T-helper 2 cell treated with Interferon-gamma antibody and Interleukin-4, amounts not matched to agents 100 ng/mL and 5 ng/mL, for 36 hours (primary cell): ENCODE results near the gene COL1A2. TPM values are rescaled to one million over a fixed set of nuclear protein-coding genes. Genes with fewer than 3 reads are reported as not detected.

Source experiments
- intact Hi-C: fragments of 100-400 bp; cut with micrococcal nuclease; formaldehyde crosslinking; loops from one replicate; pipeline ENCODE4 v1.15.1; 2023
- total RNA-seq: library from RNA; stranded (reverse); gene quantifications from 2 replicates; pipeline ENCODE4 v1.2.3, GENCODE V29; 2022

Gene COL1A2
- 0.25 TPM in 2 replicates for total RNA-seq

DNA sequence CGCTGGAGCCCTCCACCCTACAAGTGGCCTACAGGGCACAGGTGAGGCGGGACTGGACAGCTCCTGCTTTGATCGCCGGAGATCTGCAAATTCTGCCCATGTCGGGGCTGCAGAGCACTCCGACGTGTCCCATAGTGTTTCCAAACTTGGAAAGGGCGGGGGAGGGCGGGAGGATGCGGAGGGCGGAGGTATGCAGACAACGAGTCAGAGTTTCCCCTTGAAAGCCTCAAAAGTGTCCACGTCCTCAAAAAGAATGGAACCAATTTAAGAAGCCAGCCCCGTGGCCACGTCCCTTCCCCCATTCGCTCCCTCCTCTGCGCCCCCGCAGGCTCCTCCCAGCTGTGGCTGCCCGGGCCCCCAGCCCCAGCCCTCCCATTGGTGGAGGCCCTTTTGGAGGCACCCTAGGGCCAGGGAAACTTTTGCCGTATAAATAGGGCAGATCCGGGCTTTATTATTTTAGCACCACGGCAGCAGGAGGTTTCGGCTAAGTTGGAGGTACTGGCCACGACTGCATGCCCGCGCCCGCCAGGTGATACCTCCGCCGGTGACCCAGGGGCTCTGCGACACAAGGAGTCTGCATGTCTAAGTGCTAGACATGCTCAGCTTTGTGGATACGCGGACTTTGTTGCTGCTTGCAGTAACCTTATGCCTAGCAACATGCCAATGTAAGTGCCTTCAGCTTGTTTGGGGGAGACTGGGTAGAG lies at the start of gene COL1A2:
Gene COL1A2, plus strand, starts transcription at position 459 of the 704 bp plus-strand sequence. Its CDS starts 137 bp downstream, at position 596.
- intact Hi-C loops: loop anchor here (1.0 to 10.0 kb wide), 12 partner anchors 117 to 1162 kb away; partner anchors contain the start of gene VPS50

DNA sequence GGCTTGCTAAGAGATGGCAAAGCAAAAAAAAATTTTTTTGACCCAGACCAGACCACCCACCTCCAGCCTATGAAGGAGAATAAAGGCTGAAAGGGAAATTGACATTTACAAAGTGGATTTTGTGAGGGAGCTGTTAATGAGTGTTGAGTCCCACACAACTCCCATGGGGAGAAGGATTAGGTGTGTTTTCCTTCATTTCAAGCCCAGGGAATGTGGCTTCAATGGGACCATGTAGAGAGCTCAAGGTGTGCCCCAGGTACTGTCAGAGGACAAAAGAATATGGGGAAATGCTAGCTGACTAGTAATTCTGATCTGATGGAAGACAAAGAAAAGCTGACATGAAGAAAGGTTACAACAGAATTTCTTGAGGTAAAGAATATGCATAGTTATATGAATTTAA lies 48.8 kb upstream of the COL1A2 start:
- intact Hi-C loops: no loop called here

DNA sequence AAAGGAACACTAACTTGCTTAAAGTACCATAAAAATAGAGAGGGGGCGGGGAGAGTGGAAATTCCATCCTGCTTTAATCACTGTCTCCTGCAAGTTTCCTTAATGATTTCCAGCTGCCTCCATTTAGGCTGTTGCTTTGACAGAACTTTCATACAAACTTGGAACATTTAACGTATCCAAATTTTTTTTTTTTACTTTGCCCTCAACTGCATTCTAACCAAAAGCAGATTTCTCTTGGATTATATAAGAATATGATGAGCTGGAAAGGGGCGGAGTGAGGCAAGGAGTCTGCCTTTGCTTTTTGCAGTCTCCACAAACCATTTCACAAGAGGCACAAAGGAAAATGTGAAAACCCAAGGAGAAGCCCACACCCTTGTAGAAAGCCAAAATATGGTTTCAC lies 46.6 kb upstream of the COL1A2 start:
- intact Hi-C loops: no loop called here

DNA sequence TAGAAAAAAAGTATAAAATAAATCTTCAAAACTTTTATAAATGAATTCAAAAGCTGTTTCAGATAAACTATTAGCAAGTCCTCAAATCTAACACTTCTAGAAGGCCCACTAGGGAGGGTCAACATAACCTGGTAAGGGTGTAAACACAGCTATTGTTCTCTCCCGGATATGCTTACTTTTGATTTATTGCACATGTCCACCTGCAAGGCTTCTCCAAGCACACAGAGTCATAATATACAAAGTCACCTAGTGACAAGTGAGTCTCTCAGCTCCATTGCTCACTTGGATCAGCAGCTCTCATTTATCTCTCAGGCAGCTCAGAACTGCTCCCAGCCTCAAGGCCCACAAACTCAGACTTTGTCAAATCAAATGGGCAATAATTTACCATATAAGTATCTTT lies 44.0 kb upstream of the COL1A2 start:
- intact Hi-C loops: no loop called here

DNA sequence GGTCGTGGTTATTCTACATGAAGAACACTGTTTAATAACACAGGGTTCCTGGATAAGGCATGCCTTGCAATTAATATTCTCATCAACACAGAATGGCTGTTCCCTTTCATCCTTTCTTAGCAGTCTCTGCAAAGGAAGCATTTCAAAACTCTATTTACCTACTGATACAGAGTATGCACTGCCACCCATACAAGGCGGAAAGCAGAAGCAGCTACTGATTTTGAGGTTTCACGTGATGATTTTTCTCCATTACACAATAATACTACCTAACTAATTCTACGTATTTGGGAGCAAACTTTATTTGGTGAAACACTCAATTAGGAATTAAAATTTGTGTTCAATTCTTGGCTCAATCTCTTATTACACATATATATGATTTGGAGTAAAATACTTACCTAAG lies 43.0 kb upstream of the COL1A2 start:
- intact Hi-C loops: no loop called here

DNA sequence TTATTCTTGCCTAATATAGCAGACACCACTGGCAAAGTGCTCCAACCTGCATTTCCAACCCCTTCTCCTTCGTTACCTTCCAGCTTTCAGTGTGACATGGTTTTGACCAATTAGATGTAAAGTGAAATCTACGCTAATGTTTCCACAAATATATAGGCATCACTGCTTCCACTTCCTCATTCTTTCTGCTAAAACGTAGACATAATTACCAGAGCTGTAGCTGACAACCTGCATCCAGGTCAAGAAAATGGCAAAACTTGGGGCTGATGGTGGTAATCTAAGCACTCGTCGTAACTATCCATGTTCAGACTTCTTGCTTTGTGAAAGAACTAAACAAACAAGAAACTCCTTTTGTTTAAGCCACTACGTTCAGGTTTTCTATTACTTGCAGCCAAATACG lies 41.8 kb upstream of the COL1A2 start:
- intact Hi-C loops: no loop called here

DNA sequence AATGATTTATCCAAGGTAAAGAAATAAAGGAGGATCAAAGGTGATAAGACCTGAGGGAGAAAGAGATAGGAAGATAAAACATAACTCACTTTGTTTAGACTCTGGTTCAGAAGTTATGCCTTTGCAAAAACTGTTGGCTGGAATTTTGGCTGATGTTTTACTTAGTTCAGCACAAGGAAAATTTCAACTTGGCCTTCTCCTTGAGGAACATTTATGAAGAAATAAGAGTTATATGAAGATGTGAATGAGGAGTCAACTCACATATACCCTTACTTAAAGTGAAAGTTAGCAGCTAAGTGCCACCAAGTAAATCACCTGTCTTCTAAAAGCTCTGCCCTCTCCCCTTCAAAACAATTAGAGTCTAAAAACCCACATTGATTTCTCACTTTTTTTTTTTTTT lies 39.7 kb upstream of the COL1A2 start:
- intact Hi-C loops: no loop called here

DNA sequence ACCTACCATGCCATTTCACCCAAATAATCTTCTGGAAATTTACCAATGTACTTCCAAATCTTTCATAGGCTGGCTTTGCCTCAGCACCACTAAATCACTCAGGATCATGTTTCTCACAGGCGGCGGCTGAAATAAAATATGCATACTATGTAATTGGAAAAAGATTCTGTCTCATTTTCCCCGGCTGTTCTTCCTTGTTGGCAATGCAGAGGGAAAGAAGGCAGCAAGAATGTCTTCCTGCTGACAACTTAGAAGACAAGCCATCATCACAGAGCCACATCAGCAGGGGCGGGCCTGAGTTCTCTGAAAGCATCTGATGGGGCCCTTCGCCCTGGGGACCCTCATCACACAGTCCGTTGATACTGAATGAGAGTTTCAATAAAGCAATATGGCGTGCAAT lies 39.2 kb upstream of the COL1A2 start:
- intact Hi-C loops: no loop called here

DNA sequence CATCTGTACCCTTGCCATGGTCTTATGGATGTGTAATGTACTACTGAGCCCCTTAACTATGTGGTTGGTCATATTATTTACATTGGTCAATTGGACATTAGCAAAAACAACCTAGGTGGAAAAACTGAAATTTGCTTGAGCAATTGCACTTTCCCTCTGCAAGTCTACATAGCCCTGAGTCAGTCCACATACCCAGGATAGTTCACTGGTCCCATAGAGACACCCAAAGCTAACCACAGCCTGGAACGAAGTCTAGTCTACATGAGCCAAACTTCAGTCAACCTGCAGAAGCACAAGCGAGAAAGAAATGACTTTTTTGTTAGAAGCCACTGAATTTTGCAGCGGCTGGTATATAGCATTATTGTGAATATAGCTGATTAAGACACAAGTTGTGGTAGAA lies 37.6 kb upstream of the COL1A2 start:
- intact Hi-C loops: no loop called here

DNA sequence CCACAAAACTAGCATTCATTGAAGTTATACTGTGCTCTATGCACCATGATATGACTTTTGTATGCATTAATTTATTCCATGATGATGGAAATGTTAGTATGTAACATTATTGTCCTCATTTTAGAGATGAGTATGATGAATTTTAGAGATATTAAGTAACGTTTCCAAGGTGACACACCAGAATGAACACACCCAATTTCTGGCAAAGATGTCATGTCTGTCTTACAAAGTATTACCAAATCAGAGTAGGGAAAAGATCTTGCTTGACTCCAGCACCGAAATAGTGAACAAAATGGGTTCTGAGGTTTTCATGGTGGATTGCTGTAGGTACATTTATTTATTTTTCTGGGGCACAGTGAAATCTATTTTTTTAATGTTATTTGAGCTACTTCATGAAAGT lies 33.8 kb upstream of the COL1A2 start:
- intact Hi-C loops: no loop called here

DNA sequence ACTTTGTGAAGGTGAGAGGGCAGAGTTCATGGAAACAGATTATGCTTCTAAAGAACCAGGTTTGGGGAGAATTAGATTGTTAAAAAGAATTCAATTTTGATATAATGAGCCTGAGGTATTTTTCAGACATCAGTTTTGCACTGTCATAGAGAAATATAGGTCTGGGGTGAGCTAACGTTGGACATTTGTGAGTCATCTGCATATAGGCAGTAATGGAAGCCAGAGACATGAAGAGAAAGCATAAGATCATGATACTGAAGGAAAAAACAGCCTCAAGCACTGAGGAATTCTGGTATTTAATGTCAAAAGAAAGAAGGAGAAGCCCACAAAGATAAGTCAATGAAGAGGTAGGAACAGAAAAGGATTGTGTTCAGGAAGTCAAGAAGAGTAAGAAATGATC lies 32.4 kb upstream of the COL1A2 start:
- intact Hi-C loops: no loop called here

DNA sequence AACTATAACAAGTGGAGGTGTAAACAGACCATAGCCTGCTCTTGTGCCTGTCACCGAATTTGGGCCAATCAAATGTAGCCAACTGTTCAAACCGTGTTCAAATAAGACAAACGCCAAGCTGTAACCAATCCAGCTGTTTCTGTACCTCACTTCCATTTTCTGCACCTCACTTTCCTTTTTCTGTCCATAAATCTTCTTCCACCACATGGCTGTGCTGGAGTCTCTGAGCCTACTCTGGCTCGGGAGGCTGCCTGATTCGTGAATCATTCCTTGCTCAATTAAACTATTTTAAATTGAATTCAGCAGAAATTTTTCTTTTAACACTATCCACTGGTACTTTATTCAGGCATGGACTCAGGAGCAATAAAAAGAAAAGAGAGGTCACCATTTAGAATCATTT lies 29.9 kb upstream of the COL1A2 start:
- intact Hi-C loops: no loop called here

DNA sequence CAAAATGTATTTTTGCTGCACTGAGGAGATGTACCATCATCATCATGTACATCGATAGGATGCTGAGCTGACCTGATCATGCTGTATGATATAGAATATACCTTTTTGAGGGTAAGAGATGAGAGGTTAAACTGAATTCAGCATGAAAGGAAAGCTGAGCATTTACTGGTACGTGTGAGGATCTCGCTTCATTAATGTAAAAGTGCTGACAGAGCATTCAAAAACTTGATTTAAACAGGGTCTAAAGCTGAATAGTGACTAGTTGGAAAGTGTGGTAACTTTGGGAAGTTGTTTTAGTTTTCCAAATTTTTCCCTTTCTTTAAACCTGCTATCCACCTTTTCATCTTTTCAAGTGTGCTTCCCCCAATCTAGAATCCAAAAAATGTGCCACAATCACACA lies 28.5 kb upstream of the COL1A2 start:
- intact Hi-C loops: no loop called here

DNA sequence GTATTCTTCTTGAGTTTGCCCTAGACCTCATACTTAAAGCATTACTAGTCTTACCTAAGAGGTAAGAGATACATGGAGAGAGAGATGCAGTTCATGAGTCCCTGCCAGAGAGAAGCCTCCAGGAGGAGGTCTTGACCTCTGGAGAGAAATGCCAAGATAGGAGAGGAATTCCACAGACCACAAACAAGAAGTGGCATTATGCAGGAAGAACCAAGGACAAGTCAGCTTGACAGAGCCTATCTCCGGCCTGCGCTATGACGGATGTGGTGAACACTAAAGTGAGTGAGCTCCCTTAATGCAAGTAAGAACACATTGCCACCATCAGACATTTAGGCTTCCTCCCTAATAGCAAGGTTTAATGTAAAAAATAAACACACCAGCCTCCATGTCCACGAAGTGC lies 27.9 kb upstream of the COL1A2 start:
- intact Hi-C loops: no loop called here

DNA sequence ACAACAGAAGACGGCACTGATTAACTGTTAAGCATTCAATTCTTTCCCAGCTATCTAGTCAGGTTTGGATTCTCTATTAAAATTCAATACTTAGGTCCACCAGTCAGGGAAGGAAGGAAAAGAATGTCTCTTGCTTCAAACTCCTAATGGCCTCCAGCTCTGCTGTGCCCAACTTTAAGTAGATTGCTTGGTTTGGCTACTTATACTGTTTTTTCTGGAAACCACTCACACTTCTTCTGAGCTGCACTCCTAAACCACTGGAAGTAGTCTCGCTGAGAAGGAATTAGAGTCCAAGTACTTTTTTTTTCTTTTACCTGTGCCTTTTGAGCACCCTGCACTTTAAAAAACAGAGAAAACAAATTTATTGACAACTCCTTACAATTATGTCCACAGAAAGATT lies 26.7 kb upstream of the COL1A2 start:
- intact Hi-C loops: no loop called here

DNA sequence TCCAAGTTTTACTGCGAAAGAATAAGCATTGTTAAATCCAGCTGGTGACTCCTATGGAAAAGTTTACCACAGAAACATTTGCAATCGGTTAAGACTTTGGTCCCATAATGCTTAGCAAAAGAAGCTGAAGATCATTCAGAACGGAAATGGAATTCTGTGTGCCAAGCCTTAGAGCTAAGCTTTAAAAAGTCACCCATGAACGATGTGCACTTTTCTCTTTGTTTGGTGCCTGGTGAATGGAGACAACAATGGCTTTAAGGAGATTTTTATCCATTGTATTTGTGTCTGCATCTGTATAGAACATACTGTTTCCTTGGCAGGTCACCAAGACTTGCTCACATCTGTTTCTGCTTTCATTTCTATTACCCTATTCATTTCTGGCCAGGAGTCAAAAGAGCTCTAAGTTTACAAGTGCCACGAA lies 26.3 kb upstream of the COL1A2 start:
- intact Hi-C loops: no loop called here

DNA sequence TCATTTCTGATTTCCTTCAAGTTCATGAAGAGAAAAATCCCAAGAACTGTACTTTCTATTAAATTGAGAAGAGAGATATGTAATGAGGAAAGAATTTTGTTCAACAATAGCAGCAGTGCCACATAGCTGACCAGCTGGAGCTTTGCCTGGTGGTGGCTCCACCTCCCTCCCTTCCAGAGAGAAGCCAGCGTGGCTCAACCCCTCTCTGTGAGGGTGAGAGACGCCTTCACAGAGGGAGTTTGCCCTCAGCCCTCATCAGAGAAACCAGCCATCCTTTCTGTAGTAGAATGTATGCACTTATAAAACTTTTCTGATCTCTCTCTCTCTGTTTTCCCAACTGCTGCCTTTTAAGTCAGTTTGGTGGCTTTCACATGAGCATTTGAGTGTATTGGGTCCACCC lies 20.5 kb upstream of the COL1A2 start:
- intact Hi-C loops: no loop called here

DNA sequence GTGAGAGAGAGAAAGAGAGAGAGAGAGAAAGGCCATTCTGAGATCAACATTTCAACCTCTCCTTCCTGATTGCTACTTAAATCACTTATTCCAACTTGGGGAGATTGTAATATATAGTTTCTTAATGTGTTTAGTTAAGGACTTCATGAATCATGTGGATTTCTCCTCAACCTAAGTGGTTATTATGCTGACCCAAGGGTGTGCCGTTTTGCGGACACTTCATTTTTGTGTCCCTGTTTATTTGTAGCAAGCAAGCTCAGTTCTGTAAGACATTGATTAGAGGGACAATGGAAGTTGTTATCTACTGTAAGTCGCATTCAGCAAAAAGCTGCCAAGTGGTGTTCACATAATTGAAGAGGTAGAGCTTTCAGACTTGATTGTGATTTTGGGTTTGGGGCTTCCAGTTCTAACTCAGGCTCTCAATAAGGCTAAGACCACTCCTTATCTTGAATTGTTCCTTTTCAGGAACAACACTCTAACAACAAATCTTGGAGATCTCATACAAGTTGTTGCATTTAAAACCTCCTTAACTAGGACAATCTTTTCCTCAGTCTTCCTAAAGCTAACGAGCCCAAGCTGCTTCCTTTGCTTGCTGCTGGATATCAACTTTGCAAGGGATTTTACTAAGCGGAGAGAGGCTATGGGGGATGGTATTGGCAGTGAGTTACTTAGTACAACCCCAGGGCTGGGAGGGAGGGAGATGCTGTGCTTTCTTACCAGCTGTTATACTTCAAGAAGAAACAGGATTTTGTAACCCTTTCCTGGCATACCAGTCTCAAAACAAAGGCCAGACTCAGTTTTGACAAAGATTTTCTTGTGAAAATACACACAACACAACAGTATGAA lies 19.8 kb upstream of the COL1A2 start:
- intact Hi-C loops: no loop called here

DNA sequence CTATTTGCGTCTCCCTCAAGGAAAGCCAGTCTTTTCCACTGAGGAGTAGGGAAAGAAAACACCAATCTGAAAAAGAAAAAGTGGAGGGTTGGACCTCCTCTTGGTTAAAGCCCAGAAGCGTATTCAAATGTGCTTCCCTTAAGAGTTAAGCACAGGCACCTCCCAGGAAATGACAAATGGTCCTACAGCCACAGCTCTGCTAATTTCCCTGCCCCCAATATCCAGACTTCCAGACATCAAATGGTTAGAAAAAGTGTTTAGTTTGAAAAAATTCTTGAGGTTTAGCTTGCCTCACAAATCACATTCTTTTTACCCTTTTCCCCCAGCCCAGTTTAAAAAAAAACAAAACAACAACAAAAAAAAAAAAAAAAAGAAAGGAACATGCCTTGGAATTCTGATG lies 19.0 kb upstream of the COL1A2 start:
- intact Hi-C loops: no loop called here

DNA sequence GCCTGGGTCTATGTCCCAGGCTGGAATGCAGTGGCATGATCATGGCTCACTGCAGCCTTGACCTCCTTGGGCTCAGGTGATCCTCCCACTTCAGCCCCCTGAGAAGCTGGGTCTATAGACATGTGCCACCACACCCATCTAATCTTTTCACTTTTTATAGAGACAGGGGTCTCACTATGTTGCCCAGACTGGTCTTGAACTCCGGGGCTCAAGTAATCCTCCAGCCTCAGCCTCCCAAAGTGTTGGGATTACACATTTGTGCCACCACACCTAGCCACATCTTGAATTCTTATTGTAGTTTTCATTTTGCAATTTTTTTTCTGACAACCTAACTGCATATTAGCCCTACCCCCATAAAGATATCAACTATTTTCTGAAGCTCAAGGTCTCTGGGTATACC lies 18.4 kb upstream of the COL1A2 start:
- intact Hi-C loops: no loop called here

DNA sequence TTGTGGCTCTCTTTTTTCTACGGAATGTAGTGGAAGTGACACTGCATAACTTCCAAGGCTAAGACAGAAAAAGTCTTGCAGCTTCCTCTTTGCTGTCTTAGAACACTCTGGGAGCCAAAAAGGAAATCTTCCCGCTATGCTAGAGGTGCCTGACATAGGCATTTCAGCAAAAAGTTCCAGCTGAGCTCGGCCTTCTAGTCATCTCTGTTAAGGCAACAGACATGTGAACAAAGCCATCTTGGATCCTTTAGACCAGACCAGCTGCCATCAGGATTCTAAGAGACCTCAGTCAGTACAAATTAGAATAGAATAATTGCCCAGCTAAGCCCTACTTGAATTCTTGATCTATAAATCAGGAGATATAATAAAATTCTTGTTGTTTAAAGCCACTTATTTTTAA lies 16.3 kb upstream of the COL1A2 start:
- intact Hi-C loops: no loop called here

DNA sequence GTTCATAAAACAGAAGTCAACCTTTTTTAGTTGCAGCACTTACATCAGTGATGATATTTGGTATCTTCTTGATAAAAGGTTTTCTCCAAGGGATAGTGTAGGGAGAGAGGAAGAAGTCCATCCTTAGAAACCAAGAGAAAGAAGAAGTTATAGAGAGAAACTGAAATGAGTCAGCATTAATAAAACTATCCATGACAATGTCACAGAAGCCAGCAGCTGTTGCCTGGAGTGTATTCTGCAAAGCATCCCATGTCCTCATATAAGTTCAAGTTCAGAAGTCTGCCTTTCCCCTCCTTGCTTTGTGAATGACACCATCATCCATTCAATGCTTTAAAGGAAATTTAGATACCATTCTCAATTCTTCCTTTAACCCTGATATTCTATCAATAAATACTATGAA lies 14.4 kb upstream of the COL1A2 start:
- intact Hi-C loops: no loop called here

DNA sequence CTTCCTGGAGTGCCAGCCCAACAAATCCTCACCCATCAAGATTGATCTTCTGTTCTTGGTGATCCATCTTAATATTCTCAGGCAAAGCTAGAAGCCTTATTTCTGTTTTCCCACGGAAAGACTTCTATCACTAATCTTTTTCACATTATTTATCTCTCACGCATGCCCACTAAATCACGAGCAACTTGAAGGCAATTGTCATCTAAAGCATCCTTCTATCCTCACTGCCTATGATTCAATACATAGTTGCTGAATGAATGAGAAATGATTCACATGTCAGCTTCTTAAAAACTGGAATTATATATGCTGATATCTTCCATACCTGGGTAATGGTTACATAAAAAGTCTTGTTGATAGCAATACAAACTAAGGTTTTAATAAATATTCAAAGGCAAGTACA lies 12.6 kb upstream of the COL1A2 start:
- intact Hi-C loops: no loop called here
